NCI-H128 (cell line): ENCODE results near the gene PYGL.
"Not testable (repeated sequence)": the region's sequence is repeated elsewhere in the genome, so short reads cannot be mapped to it uniquely, and the experiment has no call there.

Experiments used
- DNase-seq: peaks from one replicate; lab custom pipeline; 2025; ENCODE audit not compliant: unreplicated experiment; lab: John Stamatoyannopoulos, UW

PYGL gene

GRCh38 chr14:50929506-50929905, 14.8 kb downstream of the PYGL start:
- no peak for DNase-seq

- DNase-seq: no peak
These were observed 16.2 kb downstream of the PYGL start for GRCh38 chr14:50928002-50928635.

- no peak for DNase-seq
These were observed 17.4 kb downstream of the PYGL start for GRCh38 chr14:50926851-50927386.

- no peak for DNase-seq
These were observed 19.4 kb downstream of the PYGL start for GRCh38 chr14:50924843-50925242.

- DNase-seq: no peak
These were observed 20.0 kb downstream of the PYGL start for GRCh38 chr14:50924236-50924635.

GRCh38 chr14:50922803-50923202, 21.5 kb downstream of the PYGL start:
- no peak for DNase-seq

- DNase-seq: no peak
These were observed 23.6 kb downstream of the PYGL start for GRCh38 chr14:50920482-50921230.

- DNase-seq: not testable (repeated sequence)
These were observed 24.8 kb downstream of the PYGL start for GRCh38 chr14:50919524-50919923.

- DNase-seq: no peak
These were observed 26.8 kb downstream of the PYGL start for GRCh38 chr14:50917449-50917848.

- no peak for DNase-seq
These were observed 33.5 kb downstream of the PYGL start for GRCh38 chr14:50910495-50911420.

- DNase-seq: no peak
These were observed 37.8 kb downstream of the PYGL start for GRCh38 chr14:50906326-50907065.

- DNase-seq: no peak
These were observed 39.6 kb downstream of the PYGL start for GRCh38 chr14:50904719-50905118.

GRCh38 chr14:50901361-50901760, 42.9 kb downstream of the PYGL start:
- no peak for DNase-seq

GRCh38 chr14:50897658-50898175, 46.6 kb downstream of the PYGL start:
- DNase-seq: no peak

GRCh38 chr14:50897005-50897404, 47.3 kb downstream of the PYGL start:
- DNase-seq: not testable (repeated sequence)

- DNase-seq: not testable (repeated sequence)
These were observed 47.9 kb downstream of the PYGL start for GRCh38 chr14:50896421-50896820.

GRCh38 chr14:50892255-50892654, 52.0 kb downstream of the PYGL start:
- DNase-seq: no peak

- DNase-seq: no peak
These were observed 56.8 kb downstream of the PYGL start for GRCh38 chr14:50887476-50887875.

GRCh38 chr14:50883827-50884197, 60.5 kb downstream of the PYGL start:
- no peak for DNase-seq
